Keratinocyte (primary cell): Measurements from ENCODE around the gene RASD2. TPM values are rescaled to one million over a fixed set of nuclear protein-coding genes. Genes with fewer than 3 reads are reported as not detected.

ENCODE experiments used
- DNase-seq: peaks from one replicate; pipeline ENCODE4 v3.0.0-alpha.2; 2011; ENCODE audit warnings: low read depth, missing footprints, low spot score
- FAIRE-seq: peaks from 2 replicates; lab custom pipeline; 2011; peaks lifted over from hg19 to GRCh38; lab: Jason Lieb, UNC
- H2AFZ ChIP-seq: 2 replicates; pipeline ENCODE4 v1.6.0; 2012; ENCODE audit warnings: low read length, control low read depth, inconsistent platforms; ENCODE audit not compliant: control insufficient read depth
- H3K27ac ChIP-seq: 2 replicates; pipeline ENCODE4 v1.5.1; 2011; ENCODE audit warnings: low read length; ENCODE audit not compliant: control insufficient read depth, insufficient read depth
- H3K27me3 ChIP-seq: 3 replicates; pipeline ENCODE4 v1.6.0; 2011; ENCODE audit warnings: low read length; ENCODE audit not compliant: control insufficient read depth, insufficient read depth; ENCODE audit errors: extremely low read depth
- H3K36me3 ChIP-seq, 2 experiments: 2 replicates in 1 of 2; 3 replicates in 1 of 2; pipeline ENCODE4 v1.5.1; 2011; ENCODE audit warnings: low read length in 2 of 2, mild to moderate bottlenecking in 1 of 2; ENCODE audit not compliant: control insufficient read depth in 2 of 2, insufficient read depth in 2 of 2; ENCODE audit errors: extremely low read depth in 1 of 2
- H3K4me1 ChIP-seq: 3 replicates; pipeline ENCODE4 v1.5.1; 2011; ENCODE audit warnings: low read length; ENCODE audit not compliant: control insufficient read depth, insufficient read depth; ENCODE audit errors: extremely low read depth
- H3K4me2 ChIP-seq: 3 replicates; pipeline ENCODE4 v1.6.0; 2011; ENCODE audit warnings: low read depth, low read length; ENCODE audit not compliant: control insufficient read depth, insufficient read depth; ENCODE audit errors: extremely low read depth
- H3K4me3 ChIP-seq, 3 experiments: fragments of 200-600 bp in 1 of 3; sonication (generic) in 1 of 3; 2 replicates in 2 of 3; 3 replicates in 1 of 3; pipeline ENCODE4 v1.5.1; 2011 to 2016; ENCODE audit warnings: low read length in 3 of 3, mild to moderate bottlenecking in 3 of 3, control low read depth in 2 of 3, inconsistent platforms in 1 of 3, low read depth in 1 of 3, mixed read lengths in 1 of 3, mixed run types in 1 of 3, moderate library complexity in 1 of 3; ENCODE audit not compliant: control insufficient read depth in 2 of 3, insufficient read depth in 2 of 3; ENCODE audit errors: extremely low read depth in 1 of 3
- H3K79me2 ChIP-seq: 2 replicates; pipeline ENCODE4 v1.6.0; 2012; ENCODE audit warnings: low read length; ENCODE audit not compliant: control insufficient read depth, insufficient read depth
- H3K9ac ChIP-seq: 3 replicates; pipeline ENCODE4 v1.6.0; 2011; ENCODE audit warnings: low read length; ENCODE audit not compliant: control insufficient read depth, insufficient read depth; ENCODE audit errors: extremely low read depth
- H3K9me1 ChIP-seq: 3 replicates; pipeline ENCODE4 v1.6.0; 2011; ENCODE audit warnings: low read length; ENCODE audit not compliant: control insufficient read depth, insufficient read depth; ENCODE audit errors: extremely low read depth
- H3K9me3 ChIP-seq: 2 replicates; pipeline ENCODE4 v1.5.1; 2012; ENCODE audit warnings: low read depth, low read length; ENCODE audit not compliant: control insufficient read depth
- H4K20me1 ChIP-seq: 3 replicates; pipeline ENCODE4 v1.6.0; 2011; ENCODE audit warnings: low read length; ENCODE audit not compliant: control insufficient read depth, insufficient read depth; ENCODE audit errors: extremely low read depth
- CTCF ChIP-seq, 3 experiments: IDR thresholded peaks in 1 of 3; conservative IDR thresholded peaks in 1 of 3; optimal IDR thresholded peaks in 1 of 3; 2 replicates in 2 of 3; 3 replicates in 1 of 3; pipeline versions ENCODE3 to v1.5.1; 2011; ENCODE audit warnings: low read length in 3 of 3, mild to moderate bottlenecking in 3 of 3, moderate library complexity in 2 of 3, control low read depth in 1 of 3, inconsistent platforms in 1 of 3; ENCODE audit not compliant: insufficient read depth in 2 of 3; ENCODE audit errors: extremely low read depth in 1 of 3
- EZH2 ChIP-seq: IDR thresholded peaks from one replicate; pipeline ENCODE4 v1.6.1; 2012; ENCODE audit warnings: inconsistent platforms, mild to moderate bottlenecking, low read length, moderate library complexity
- dilution Hi-C: fragments of 300-500 bp; cut with MboI; formaldehyde crosslinking; loops from one replicate; pipeline ENCODE4 v1.7.0; 2020; ENCODE audit warnings: low sequenced_read_pairs; ENCODE audit not compliant: extremely low pct_ligation_motif_present
- polyA plus RNA-seq, 5 experiments: library from polyadenylated mRNA; depleted of rRNA in 3 of 5; stranded (reverse) in 3 of 5; stranded (forward) in 1 of 5; unstranded in 1 of 5; fragments of >200 nt; gene quantifications; 1 replicate in 1 of 5; 2 replicates in 3 of 5; 3 replicates in 1 of 5; pipeline versions ENCODE4 v1.2.1 to v1.2.3, GENCODE V29; 2011 to 2012; ENCODE audit warnings: missing spikeins in 2 of 5, low read depth in 1 of 5, low replicate concordance in 1 of 5

The RASD2 gene
- polyA plus RNA-seq, 1 donor (not counting 4 experiments of a cell fraction or from before 2014, with no cell fraction given) = 0.03 TPM

GRCh38 chr22:35496768-35497312, 43.8 kb upstream of the RASD2 start:
- no peak for FAIRE-seq
- no peak overlapping the region for H3K4me2 ChIP-seq
- no peak overlapping the region for H3K9ac ChIP-seq
- H3K4me1 ChIP-seq = no peaks in the 10 kb centered on the region
- no peaks in the 10 kb centered on the region for H3K9me1 ChIP-seq
- no peaks in the 10 kb centered on the region for H3K9me3 ChIP-seq
- H3K79me2 ChIP-seq = no peaks in the 10 kb centered on the region
- H2AFZ ChIP-seq = no peak overlapping the region
- dilution Hi-C loops = no loop called here
- DNase-seq = no peak
- H3K27me3 ChIP-seq = peaks cover 29% of the 10 kb centered on the region
- H3K27ac ChIP-seq = no peak overlapping the region
- H3K4me3 ChIP-seq = no peak overlapping the region
- H3K36me3 ChIP-seq = no peaks in the 10 kb centered on the region
- no peaks in the 10 kb centered on the region for H4K20me1 ChIP-seq
- no peak for TF ChIP-seq CTCF (optimal IDR thresholded peaks at IDR 0.05 in 1 of 3, IDR thresholded peaks at IDR 0.05 in 1 of 3, conservative IDR thresholded peaks at IDR 0.05 in 1 of 3; ENCODE audit: extremely low read depth in 1 of 3, insufficient read depth in 2 of 3, low read length in 3 of 3)
- TF ChIP-seq EZH2 = no peak

- no peak for TF ChIP-seq CTCF (optimal IDR thresholded peaks at IDR 0.05 in 1 of 3, IDR thresholded peaks at IDR 0.05 in 1 of 3, conservative IDR thresholded peaks at IDR 0.05 in 1 of 3; ENCODE audit: extremely low read depth in 1 of 3, insufficient read depth in 2 of 3, low read length in 3 of 3)
- TF ChIP-seq EZH2 = no peak
- no peak overlapping the region for H3K9ac ChIP-seq
- no peaks in the 10 kb centered on the region for H3K36me3 ChIP-seq
- H3K9me3 ChIP-seq = no peaks in the 10 kb centered on the region
- H2AFZ ChIP-seq = no peak overlapping the region
- H3K9me1 ChIP-seq = no peaks in the 10 kb centered on the region
- dilution Hi-C loops = no loop called here
- H3K4me2 ChIP-seq = no peak overlapping the region
- no peak overlapping the region for H3K27ac ChIP-seq
- H4K20me1 ChIP-seq = no peaks in the 10 kb centered on the region
- FAIRE-seq (no peak), DNase-seq (no peak)
- peaks cover 22% of the 10 kb centered on the region for H3K27me3 ChIP-seq
- no peaks in the 10 kb centered on the region for H3K79me2 ChIP-seq
- H3K4me3 ChIP-seq = no peak overlapping the region
- H3K4me1 ChIP-seq = no peaks in the 10 kb centered on the region
Measured at GRCh38 chr22:35498026-35498800, 42.4 kb upstream of the RASD2 start.
